Amygdala (tissue), 56 donors: Measurements from ENCODE around the gene BAZ2B.
"Not testable (repeated sequence)": the region's sequence is repeated elsewhere in the genome, so short reads cannot be mapped to it uniquely, and the experiment has no call there.

Experiments used
- DNase-seq, 56 donors: peaks; one replicate each; lab custom pipeline; 2025; lab: John Stamatoyannopoulos, UW

The BAZ2B gene

DNA sequence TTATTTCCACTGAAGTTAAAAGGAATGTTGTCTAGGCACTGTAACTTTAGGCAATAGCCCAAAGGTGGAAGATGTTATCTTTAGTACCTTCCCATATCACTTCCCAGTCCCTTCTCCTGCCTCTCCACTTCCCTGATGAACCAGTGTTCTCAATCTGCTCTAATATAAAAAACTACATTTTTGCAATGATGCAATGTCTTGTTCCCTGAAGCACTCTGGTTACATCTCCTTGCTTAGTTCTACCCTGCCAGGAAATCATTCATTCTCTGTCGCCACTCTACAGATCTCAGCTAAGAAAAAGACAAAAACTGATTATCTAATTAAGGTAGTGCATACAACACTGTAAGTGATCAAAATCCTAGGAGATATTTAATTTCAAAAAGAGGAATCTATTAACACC, 71.3 kb downstream of the BAZ2B start:
- no peak for DNase-seq

GRCh38 chr2:159542101-159542500, 74.2 kb downstream of the BAZ2B start:
- DNase-seq, result no peak

- DNase-seq, result no peak
These were observed 76.6 kb downstream of the BAZ2B start for GRCh38 chr2:159539701-159540100.

- DNase-seq, result no peak
These were observed 77.5 kb downstream of the BAZ2B start for GRCh38 chr2:159538801-159539200.

GRCh38 chr2:159535261-159535660, 81.1 kb downstream of the BAZ2B start:
- not testable (repeated sequence) for DNase-seq

GRCh38 chr2:159531475-159531874, 84.9 kb downstream of the BAZ2B start:
- DNase-seq, result no peak

- DNase-seq, result no peak
These were observed 89.9 kb downstream of the BAZ2B start for GRCh38 chr2:159526433-159526832.

DNA sequence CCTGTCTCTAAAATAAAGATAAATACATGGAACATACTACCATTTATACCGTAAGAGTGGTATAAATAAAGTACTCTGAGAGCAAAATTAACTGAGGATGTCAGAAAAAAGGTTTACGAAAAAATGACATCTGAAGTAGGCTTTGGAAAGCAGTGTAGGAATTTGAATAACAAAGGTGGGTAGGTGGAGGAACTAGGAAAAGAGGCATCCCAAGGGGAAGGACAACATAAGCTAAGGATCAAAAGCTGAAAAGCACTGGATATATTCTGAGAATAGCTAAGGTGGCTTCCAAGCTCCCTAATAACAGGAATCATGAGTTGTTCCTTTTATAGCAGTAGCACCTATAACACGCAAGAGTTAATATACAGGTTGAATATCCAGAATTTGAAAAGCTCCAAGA, 91.3 kb downstream of the BAZ2B start:
- DNase-seq, result no peak

GRCh38 chr2:159521272-159521671, 95.1 kb downstream of the BAZ2B start:
- no peak for DNase-seq

- no peak for DNase-seq
These were observed 97.9 kb downstream of the BAZ2B start for GRCh38 chr2:159518321-159519005.

DNA sequence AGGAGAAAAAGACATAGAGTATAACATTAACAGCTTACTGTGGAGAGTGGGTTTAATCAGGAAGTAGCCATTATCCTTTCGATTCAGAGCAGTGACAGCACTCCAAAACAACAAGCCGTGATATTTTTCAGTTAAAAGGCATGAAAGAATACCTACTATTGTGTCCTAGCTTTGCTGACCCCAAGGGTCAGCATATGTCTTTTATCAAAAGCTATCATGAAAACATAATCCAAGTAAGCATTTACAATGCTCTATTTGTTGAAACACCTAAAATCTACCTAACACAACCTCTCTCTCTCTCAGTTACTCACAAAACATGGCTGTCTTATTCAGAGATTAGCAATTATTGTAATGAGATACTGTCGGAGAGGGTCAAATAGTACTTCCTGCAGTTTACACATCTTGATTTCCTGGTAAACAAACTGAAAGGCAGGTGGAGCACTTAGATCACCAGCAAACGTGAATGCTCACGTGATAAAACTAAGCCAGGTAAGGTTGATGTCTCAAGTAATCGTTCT, 100.0 kb downstream of the BAZ2B start:
- DNase-seq, result peak in 2 of 56 donors; percentile 4 to 6

DNA sequence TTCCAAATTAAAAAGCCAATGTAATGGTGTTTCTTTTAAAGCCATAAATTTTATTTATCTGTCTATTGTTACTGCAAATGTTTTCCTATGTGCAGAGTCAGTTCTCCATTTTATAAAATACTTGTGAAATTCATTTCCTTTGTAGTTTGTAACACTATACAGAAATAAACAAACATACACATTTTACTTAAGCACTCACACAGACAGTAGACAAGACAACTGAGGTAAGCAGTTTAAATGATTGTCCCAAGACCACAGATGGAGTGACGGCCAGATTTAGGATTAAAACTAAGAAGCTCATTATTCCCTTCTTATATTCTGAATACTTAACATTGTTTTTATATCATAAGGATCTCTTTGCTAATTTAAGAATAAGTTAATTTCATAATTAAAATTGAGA, 100.9 kb downstream of the BAZ2B start:
- no peak for DNase-seq

GRCh38 chr2:159513745-159514144, 102.6 kb downstream of the BAZ2B start:
- no peak for DNase-seq

DNA sequence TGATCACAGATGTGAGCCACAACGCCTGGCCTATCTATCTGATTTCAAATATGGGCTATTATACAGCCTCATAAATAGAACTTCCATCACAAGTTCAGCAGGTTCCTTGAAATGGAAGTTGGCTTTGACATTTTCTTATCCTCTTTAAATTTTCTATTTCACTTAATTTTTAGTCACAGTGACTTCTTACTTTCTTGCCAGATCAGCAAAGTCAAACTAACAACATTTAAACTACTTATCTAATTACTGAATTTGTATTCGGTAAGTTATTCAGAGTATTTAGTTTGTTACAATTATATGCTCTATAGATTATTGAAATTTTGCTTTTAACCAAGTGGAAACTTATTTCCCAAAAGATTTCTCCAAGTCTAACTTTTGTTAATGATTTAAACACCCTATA, 108.2 kb downstream of the BAZ2B start:
- no peak for DNase-seq

GRCh38 chr2:159506764-159507440, 109.4 kb downstream of the BAZ2B start:
- DNase-seq, result no peak

GRCh38 chr2:159506202-159506601, 110.1 kb downstream of the BAZ2B start:
- DNase-seq, result no peak

- DNase-seq, result no peak
These were observed 111.2 kb downstream of the BAZ2B start for GRCh38 chr2:159505196-159505595.

- no peak for DNase-seq
These were observed 114.6 kb downstream of the BAZ2B start for GRCh38 chr2:159501743-159502142.

DNA sequence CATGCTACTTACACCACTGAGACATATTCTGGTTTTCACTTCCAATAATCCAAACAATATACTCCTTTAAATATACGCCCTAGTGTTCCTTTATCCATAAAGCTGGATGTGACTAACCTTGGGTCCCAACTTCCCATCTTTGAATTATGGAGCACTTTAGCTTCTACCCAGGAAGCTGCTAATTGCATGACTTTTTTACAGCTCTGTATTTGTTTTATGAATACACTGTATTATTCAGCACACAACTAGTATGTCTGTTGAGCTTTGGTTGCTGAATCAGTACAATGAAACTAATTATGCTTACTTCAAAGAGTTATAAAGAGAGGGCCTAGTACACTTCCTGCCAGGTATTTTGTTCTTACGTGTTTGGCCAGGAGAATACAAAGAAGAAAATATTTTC, 118.5 kb downstream of the BAZ2B start:
- no peak for DNase-seq

DNA sequence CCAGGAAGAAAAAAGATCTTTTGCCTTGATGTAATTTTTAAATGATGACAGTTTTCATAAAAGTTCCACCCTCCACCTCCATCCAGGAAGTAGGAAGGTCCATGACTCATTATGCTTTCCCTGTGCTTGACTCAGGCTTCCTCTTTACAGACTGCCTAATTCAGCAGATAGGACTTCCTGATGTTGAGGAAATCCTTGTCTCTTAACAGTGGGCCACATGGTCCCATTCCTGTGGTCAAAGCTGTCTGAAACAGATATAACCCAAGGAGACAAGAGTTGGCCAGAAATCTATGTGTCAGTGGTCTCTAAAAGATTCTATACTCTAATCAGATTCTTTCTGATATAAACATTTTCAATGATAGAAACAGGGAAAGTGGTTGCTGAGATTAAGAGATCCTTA, 119.1 kb downstream of the BAZ2B start:
- DNase-seq, result peak in 3 of 56 donors; percentile 2 to 4 (median 4)

GRCh38 chr2:159489476-159489875, 126.9 kb downstream of the BAZ2B start:
- no peak for DNase-seq

GRCh38 chr2:159484532-159484931, 131.8 kb downstream of the BAZ2B start:
- no peak for DNase-seq
